ENCODE results near the gene WBP1. TPM values are rescaled to one million over a fixed set of nuclear protein-coding genes. Genes with fewer than 3 reads are reported as not detected.

The WBP1 gene
- total and polyA plus RNA-seq, 10 of the 15 experiments (the other 5 are each of a cell fraction or from before 2014, with no cell fraction given) = 4.2 to 76.8 (median 43.8) TPM

DNA sequence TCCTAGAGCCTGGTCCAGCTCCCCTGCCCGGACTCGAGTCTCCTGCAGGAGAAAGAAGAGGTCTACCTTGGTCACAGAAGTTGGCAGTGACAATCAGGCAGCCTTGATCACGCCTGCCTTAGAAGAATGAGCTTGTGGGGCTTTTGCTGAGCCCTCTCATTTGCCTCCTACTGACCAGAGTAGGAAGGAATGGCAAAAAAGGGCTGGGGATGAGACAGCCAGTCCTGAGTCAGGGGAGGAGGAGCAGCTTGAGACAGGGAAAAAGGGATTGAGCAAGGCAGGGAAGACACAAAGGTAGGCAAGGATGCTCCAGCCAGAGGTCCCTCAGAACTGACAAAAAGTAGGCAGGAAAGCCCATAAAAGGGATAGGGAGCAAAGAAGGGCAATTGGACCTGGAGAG, 30.7 kb upstream of the WBP1 start (continued):
- no peak for TF ChIP-seq SUPT20H (IDR thresholded peaks at IDR 0.05; ENCODE audit: borderline replicate concordance, control insufficient read depth, low read depth, low read length)

DNA sequence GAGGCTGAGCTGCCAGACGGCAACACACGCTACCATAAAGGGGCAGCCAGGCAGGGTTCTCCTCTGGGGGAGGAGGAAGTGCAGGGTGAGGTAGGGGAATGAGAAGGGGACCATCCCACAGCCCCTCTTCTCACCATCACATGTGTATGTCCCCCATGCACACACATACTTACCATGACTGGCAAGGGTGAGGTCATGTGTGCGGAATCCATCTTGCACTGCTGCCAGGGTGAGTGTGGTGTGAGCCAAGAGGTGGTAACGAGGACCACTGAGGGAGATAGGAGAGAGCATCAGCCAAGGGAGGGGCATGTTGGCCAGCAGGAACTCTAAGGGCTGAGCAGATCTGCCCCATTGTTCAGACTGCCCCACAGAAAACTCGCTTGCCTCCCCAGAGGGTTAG, 29.6 kb upstream of the WBP1 start:
- TF ChIP-seq, protein P1, sequence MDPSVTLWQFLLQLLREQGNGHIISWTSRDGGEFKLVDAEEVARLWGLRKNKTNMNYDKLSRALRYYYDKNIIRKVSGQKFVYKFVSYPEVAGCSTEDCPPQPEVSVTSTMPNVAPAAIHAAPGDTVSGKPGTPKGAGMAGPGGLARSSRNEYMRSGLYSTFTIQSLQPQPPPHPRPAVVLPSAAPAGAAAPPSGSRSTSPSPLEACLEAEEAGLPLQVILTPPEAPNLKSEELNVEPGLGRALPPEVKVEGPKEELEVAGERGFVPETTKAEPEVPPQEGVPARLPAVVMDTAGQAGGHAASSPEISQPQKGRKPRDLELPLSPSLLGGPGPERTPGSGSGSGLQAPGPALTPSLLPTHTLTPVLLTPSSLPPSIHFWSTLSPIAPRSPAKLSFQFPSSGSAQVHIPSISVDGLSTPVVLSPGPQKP (IDR thresholded peaks at IDR 0.05; ENCODE audit: low read depth, low read length) = no peak
- TF ChIP-seq STAT1 (conservative IDR thresholded peaks at IDR 0.05) (no peak), ZNF24 (IDR thresholded peaks at IDR 0.05) (no peak), FOS (IDR thresholded peaks at IDR 0.05; ENCODE audit: borderline replicate concordance, extremely low read depth, insufficient read length) (no peak), YBX1 (IDR thresholded peaks at IDR 0.05) (no peak), SREBF1 (IDR thresholded peaks at IDR 0.05; ENCODE audit: low read length) (no peak)
- TF ChIP-seq, protein P2, sequence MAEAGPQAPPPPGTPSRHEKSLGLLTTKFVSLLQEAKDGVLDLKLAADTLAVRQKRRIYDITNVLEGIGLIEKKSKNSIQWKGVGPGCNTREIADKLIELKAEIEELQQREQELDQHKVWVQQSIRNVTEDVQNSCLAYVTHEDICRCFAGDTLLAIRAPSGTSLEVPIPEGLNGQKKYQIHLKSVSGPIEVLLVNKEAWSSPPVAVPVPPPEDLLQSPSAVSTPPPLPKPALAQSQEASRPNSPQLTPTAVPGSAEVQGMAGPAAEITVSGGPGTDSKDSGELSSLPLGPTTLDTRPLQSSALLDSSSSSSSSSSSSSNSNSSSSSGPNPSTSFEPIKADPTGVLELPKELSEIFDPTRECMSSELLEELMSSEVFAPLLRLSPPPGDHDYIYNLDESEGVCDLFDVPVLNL (IDR thresholded peaks at IDR 0.05; ENCODE audit: low read depth, low read length) = no peak
- TF ChIP-seq, protein P3, sequence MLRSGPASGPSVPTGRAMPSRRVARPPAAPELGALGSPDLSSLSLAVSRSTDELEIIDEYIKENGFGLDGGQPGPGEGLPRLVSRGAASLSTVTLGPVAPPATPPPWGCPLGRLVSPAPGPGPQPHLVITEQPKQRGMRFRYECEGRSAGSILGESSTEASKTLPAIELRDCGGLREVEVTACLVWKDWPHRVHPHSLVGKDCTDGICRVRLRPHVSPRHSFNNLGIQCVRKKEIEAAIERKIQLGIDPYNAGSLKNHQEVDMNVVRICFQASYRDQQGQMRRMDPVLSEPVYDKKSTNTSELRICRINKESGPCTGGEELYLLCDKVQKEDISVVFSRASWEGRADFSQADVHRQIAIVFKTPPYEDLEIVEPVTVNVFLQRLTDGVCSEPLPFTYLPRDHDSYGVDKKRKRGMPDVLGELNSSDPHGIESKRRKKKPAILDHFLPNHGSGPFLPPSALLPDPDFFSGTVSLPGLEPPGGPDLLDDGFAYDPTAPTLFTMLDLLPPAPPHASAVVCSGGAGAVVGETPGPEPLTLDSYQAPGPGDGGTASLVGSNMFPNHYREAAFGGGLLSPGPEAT (IDR thresholded peaks at IDR 0.05; ENCODE audit: low read depth) = no peak
- TF ChIP-seq, protein P4, sequence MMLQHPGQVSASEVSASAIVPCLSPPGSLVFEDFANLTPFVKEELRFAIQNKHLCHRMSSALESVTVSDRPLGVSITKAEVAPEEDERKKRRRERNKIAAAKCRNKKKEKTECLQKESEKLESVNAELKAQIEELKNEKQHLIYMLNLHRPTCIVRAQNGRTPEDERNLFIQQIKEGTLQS (IDR thresholded peaks at IDR 0.05; ENCODE audit: borderline replicate concordance, extremely low read depth, low read depth, low read length) = no peak
- Histone ChIP-seq H2AFZ (ENCODE audit: control insufficient read depth, low read depth, low read length) (no peak overlapping the region), H3K4me1 (ENCODE audit: control insufficient read depth, insufficient read depth, low read length) (no peaks in the 10 kb centered on the region), H4K20me1 (ENCODE audit: control insufficient read depth, insufficient read depth) (no peaks in the 10 kb centered on the region), H3K4me2 (ENCODE audit: control insufficient read depth, insufficient read depth) (no peak overlapping the region), H3K27me3 (replicated peaks in 1 of 2; ENCODE audit: control insufficient read depth in 2 of 2, insufficient read depth in 2 of 2, low read length in 1 of 2) (no peaks in the 10 kb centered on the region), H3K9ac (ENCODE audit: control insufficient read depth, insufficient read depth, low read length) (no peak overlapping the region), H3K9me3 (replicated peaks; ENCODE audit: control insufficient read depth, insufficient read depth, low read length) (no peaks in the 10 kb centered on the region), H3K79me2 (ENCODE audit: control insufficient read depth, insufficient read depth, low read length) (no peaks in the 10 kb centered on the region), H3K36me3 (ENCODE audit: control insufficient read depth in 2 of 2, insufficient read depth in 2 of 2, low read length in 1 of 2) (peaks cover 0 to 8% of the 10 kb centered on the region in 2 experiments; a peak in 1 of 4 replicates), H3K4me3 (no peak overlapping the region), H3K27ac (ENCODE audit: control insufficient read depth, insufficient read depth) (no peak overlapping the region)
- WGBS (ENCODE audit: insufficient coverage, insufficient replicate concordance, low lambda C conversion rate, missing lambda C conversion rate) = 88% methylated on average over 5 of the region's 5 CpGs
- DNase-seq (ENCODE audit: low read depth, low spot score) (no peak), FAIRE-seq (no peak), ATAC-seq (no peak)
- CTCF ChIA-PET = no interaction called here
- in situ Hi-C loops (cut with MboI) = no loop called here
- RAD21 ChIA-PET (ENCODE audit: unreplicated experiment) = no interaction called here
- POLR2A ChIA-PET = interaction anchor here (0.6 to 1.1 kb wide), 2 partner anchors 11 to 298 kb away, joined by 3 to 4 read pairs; no protein-coding TSS in a partner anchor
- SMC1A ChIA-PET (ENCODE audit: uncharacterized antibody, unreplicated experiment) = no interaction called here
- no TSS peak for BruUV-seq (replicated peaks)
- intact Hi-C loops (cut with micrococcal nuclease; ENCODE audit: unreplicated experiment) = no loop called here
